ENCODE results near the gene TMED5.

GRCh38 chr1:93199150-93199549 lies 18.9 kb upstream of the TMED5 start:
- TF ChIP-seq POLR2A (IDR thresholded peaks at IDR 0.05): no peak
- no peak for TF ChIP-seq CTCF (IDR thresholded peaks at IDR 0.05)
- no peak for TF ChIP-seq EP300 (IDR thresholded peaks at IDR 0.05)

Measured in upper lobe of left lung (tissue), 4 donors.